Tibial nerve (tissue), 3 donors: ENCODE results near the gene ART5.

Experiments used
- POLR2A ChIP-seq, 2 donors: fragments of 450-650 bp; IDR thresholded peaks; one replicate each; pipeline ENCODE4 v1.6.1; 2017; ENCODE audit warnings: antibody characterized with exemption in 2 of 2, mild to moderate bottlenecking in 2 of 2, moderate library complexity in 2 of 2
- TF ChIP-seq, protein P1 (sequence below), 5 experiments: fragments of 200-600 bp in 3 of 5; fragments of 450-650 bp in 2 of 5; sonication (generic) in 3 of 5; IDR thresholded peaks; one replicate each; pipeline ENCODE4 v1.5.1; 2016 to 2019; ENCODE audit warnings: antibody characterized with exemption in 5 of 5, mild to moderate bottlenecking in 3 of 5, moderate library complexity in 2 of 5

GRCh38 chr11:3669128-3669527, 27.3 kb upstream of the ART5 start:
- TF ChIP-seq POLR2A (IDR thresholded peaks at IDR 0.05): no peak
- TF ChIP-seq, protein P1, sequence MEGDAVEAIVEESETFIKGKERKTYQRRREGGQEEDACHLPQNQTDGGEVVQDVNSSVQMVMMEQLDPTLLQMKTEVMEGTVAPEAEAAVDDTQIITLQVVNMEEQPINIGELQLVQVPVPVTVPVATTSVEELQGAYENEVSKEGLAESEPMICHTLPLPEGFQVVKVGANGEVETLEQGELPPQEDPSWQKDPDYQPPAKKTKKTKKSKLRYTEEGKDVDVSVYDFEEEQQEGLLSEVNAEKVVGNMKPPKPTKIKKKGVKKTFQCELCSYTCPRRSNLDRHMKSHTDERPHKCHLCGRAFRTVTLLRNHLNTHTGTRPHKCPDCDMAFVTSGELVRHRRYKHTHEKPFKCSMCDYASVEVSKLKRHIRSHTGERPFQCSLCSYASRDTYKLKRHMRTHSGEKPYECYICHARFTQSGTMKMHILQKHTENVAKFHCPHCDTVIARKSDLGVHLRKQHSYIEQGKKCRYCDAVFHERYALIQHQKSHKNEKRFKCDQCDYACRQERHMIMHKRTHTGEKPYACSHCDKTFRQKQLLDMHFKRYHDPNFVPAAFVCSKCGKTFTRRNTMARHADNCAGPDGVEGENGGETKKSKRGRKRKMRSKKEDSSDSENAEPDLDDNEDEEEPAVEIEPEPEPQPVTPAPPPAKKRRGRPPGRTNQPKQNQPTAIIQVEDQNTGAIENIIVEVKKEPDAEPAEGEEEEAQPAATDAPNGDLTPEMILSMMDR (IDR thresholded peaks at IDR 0.05): no peak
